CMK (cell line): ENCODE data around the gene FSTL3.
A peak's percentile ranks its signal among the peaks of the same experiment; 100 is the strongest.
"Not testable (repeated sequence)": the region's sequence is repeated elsewhere in the genome, so short reads cannot be mapped to it uniquely, and the experiment has no call there.

Experiments used
- DNase-seq: peaks from one replicate; pipeline ENCODE4 v3.0.0-alpha.2; 2010; ENCODE audit warnings: low read depth

The FSTL3 gene

DNA sequence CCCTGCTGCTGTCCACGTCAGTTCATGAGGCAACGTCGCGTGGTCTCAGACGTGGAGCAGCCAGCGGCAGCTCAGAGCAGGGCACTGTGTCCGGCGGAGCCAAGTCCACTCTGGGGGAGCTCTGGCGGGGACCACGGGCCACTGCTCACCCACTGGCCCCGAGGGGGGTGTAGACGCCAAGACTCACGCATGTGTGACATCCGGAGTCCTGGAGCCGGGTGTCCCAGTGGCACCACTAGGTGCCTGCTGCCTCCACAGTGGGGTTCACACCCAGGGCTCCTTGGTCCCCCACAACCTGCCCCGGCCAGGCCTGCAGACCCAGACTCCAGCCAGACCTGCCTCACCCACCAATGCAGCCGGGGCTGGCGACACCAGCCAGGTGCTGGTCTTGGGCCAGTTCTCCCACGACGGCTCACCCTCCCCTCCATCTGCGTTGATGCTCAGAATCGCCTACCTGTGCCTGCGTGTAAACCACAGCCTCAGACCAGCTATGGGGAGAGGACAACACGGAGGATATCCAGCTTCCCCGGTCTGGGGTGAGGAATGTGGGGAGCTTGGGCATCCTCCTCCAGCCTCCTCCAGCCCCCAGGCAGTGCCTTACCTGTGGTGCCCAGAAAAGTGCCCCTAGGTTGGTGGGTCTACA, 6.6 kb downstream of the FSTL3 start:
- no peak for DNase-seq

DNA sequence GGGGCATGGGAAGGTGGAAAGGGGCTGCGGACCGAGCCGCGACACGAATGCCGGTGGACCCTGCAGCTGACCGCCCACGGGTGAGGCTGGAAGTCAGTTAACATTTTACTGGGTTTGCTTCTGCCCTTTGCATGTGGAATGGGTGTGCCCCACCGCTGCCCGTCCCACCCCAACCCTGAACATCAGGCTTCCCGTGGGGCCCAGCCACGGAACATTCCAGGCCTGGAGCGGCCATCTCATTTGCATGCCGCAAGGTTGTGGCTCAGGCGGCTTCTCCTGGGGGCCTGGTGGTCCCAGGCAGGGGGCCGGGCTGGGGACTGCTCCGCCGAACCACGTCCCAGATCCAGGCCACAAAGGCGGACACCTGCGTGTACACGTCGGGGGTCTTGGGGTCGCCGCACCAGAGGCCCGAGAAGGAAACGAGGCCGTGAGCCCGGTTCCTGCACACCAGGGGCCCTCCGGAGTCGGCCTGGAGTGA, 9.3 kb downstream of the FSTL3 start:
- no peak for DNase-seq

GRCh38 chr19:686589-687297, 10.6 kb downstream of the FSTL3 start:
- no peak for DNase-seq

DNA sequence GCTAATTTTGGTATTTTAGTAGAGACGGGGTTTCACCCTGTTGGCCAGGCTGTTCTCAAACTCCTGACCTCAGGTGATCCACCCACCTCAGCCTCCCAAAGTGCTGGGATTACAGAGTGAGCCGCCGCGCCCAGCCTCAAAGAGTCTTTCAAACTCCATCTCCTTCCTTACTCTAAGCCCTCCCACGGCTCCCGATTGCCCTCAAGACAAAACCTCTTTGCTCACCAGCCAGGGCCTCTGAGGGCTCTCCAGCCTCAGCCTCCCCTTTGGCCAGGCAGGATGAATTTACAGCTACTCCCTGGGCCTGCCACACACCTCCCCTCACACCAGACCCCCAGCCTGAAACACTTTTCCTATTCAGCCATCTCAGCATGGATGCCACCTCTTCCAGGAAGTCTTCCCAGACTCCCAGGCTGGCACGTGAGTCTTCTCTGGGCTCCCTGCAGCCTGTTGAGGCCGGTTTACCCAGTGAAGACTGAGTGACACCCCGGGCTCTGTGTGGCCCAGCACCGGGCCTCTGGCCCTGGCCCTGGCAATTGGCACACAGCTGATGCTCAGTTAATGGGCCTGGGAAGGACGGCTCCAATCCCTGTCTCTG, 11.5 kb downstream of the FSTL3 start:
- DNase-seq = no peak

GRCh38 chr19:688214-688613, 12.0 kb downstream of the FSTL3 start:
- no peak for DNase-seq

- no peak for DNase-seq
These were observed 12.8 kb downstream of the FSTL3 start for GRCh38 chr19:688992-689391.

DNA sequence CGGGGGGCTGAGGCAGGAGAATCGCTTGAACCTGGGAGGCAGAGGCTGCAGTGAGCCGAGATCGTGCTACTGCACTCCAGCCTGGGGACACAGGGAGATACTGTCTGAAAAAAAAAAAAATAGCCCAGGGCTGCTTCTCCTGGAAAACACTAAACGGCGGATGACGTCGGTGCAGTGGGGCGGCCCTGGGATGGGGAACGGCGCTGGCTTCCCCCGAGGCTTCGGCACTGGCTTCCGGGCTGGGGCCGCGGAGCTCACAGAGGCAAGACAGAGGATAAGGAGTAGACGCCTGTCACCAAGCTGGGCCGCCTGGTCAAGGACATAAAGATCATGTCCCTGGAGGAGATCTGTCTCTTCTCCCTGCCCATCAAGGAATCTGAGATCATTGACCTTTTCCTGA, 14.0 kb downstream of the FSTL3 start:
- no peak for DNase-seq

DNA sequence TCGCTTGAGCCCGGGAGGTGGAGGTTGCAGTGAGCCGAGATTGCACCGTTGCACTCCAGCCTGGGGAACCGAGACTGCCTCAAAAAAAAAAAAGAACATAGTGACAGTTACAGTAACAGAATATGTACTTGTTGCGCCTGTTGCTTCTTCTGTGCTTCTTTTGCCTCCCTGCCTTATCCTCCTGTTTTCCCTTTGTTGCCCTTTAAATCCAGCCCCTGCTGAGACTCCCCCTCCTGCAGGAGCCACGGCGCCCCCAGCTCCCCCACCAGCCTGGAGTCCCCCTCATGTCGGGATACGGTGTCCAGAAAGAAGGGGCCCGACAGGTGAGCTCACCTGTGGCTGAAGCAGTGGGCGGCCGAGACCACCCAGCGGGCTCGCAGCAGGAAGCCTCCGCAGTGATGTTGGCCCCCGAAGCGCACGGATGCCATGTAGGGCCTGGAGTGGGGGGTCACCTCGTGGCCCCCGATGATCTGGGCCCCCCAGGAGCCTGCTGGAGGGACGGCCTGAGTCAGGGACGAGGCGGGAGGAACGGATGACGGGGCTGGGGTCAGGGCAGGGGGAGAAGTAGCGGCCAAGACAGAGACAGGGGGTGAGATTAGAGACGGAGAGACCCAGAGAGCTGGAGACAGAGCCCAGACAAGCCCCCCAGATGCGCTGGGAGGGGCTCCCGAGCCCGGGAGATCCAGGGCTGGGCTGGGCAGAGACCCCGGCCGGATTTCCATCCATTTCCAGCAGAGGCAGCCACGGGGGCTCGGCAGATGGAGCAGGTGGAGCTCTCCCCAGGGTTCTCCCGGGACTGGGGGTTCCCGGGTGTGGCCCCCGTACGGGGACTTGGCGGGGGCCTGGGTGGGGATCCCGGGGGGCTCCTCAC, 18.5 kb downstream of the FSTL3 start:
- no peak for DNase-seq

GRCh38 chr19:695352-695949, 19.3 kb downstream of the FSTL3 start, which contains the start of gene PRSS57:
PRSS57 (minus strand) TSS chr19:695452; CDS start chr19:695430, 22 bp downstream.
- DNase-seq = peak; percentile 71

DNA sequence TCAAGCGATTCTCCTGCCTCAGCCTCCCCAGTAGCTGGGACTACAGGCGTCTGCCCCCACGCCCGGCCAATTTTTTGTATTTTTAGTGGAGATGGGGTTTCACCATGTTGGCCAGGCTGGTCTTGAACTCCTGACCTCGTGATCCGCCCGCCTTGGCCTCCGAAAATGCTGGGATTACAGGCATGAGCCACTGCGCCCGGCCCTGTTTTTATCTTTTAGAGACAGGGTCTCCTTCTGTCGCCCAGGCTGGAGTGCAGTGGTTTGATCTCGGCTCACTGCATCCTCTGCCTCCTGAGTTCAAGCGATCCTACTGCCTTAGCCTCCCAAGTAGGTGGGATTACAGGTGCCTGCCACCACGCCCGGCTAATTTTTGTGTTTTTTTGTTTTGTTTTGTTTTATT, 22.3 kb downstream of the FSTL3 start:
- DNase-seq = not testable (repeated sequence)

- DNase-seq = not testable (repeated sequence)
These were observed 23.7 kb downstream of the FSTL3 start for GRCh38 chr19:699885-700284.

DNA sequence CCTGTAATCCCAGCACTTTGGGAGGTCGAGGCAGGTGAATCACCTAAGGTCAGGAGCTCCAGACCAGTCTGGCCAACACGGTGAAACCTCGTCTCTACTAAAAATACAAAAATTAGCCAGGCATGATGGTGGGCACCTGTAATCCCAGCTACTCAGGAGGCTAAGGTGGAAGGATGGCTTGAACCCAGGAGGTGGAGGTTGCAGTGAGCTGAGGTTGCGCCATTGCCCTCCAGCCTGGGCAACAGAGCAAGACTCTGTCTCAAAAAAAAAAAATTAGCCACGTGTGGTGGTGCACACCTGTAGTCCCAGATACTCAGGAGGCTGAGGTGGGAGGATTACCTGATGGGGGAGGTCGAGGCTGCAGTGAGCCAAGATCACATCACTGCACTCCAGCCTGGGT, 26.7 kb downstream of the FSTL3 start:
- not testable (repeated sequence) for DNase-seq

- DNase-seq = no peak
These were observed 27.1 kb downstream of the FSTL3 start for GRCh38 chr19:703329-703650.

- DNase-seq = peak; percentile 97
These were observed 27.7 kb downstream of the FSTL3 start for GRCh38 chr19:703651-704446.

- no peak for DNase-seq
These were observed 28.2 kb downstream of the FSTL3 start for GRCh38 chr19:704447-704741.

GRCh38 chr19:708154-709143, 32.3 kb downstream of the FSTL3 start, which contains the start of gene PALM:
PALM (plus strand) TSS chr19:708935; CDS start chr19:709147, 212 bp downstream.
- no peak for DNase-seq

- DNase-seq = no peak
These were observed 33.2 kb downstream of the FSTL3 start for GRCh38 chr19:709196-709964.

DNA sequence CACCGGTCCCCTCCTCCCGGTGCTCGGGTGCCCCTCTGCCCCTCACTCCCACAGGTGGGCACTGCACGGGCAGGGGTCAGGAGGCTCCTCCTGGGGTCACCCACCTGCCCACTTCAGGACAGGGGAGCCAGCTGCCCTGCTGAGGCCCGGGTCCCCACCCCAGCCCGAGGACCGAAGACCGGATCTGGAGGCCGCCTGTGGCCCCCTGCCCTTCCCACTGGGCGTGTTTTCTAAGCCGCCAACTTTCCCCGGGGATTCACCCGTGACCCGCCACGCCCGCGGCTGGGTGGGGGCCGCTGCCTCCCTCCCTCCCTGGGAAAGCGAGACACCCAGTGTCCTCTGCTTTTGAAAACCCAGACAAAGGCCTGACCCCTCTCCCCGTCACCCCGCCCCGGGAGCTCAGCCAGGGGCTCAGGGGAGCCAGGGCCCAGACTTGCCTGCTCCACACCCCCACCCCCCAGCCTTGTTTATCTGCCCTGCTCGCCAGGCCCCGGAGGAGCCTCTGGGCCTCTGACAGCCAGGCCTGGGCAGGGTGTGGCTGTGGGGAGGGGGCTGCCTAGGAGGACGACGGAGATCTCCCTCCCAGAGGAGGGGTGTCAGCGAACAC, 33.9 kb downstream of the FSTL3 start:
- DNase-seq = no peak

- DNase-seq = no peak
These were observed 34.6 kb downstream of the FSTL3 start for GRCh38 chr19:710767-711166.
